Caco-2 (cell line): ENCODE results near the gene ZNF398. TPM values are rescaled to one million over a fixed set of nuclear protein-coding genes. Genes with fewer than 3 reads are reported as not detected.

ENCODE experiments used
- BruUV-seq: library from RNA; stranded (reverse); fragments of 400-500 nt; replicated peaks from 2 replicates; lab custom pipeline; 2021; lab: Mats Ljungman, UMichigan
- CTCF ChIA-PET: fragments of 300-600 bp; sonication (Branson Sonifier 250); formaldehyde crosslinking; loops from one replicate; lab custom pipeline; 2022; ENCODE audit warnings: antibody characterized with exemption; lab: Charles Lee
- POLR2A ChIA-PET: fragments of 300-600 bp; sonication (Branson Sonifier 250); formaldehyde crosslinking; loops from one replicate; lab custom pipeline; 2022; ENCODE audit warnings: antibody characterized with exemption; lab: Charles Lee
- DNase-seq, 2 experiments: peaks; one replicate each; pipeline versions ENCODE4 v3.0.0 to v3.0.0-alpha.2; 2020 to 2022
- H3K27me3 ChIP-seq: replicated peaks from 2 replicates; pipeline ENCODE4 v1.6.0; 2011; ENCODE audit warnings: low read length; ENCODE audit not compliant: control insufficient read depth, insufficient read depth
- H3K36me3 ChIP-seq: 2 replicates; pipeline ENCODE4 v1.5.1; 2011; ENCODE audit warnings: low read length; ENCODE audit not compliant: control insufficient read depth, insufficient read depth
- H3K4me1 ChIP-seq: fragments of 250-450 bp; sonication (Bioruptor Pico); 2 replicates; pipeline ENCODE4 v1.5.1; 2020; ENCODE audit warnings: mild to moderate bottlenecking
- H3K4me3 ChIP-seq: 2 replicates; pipeline ENCODE4 v1.5.1; 2011; ENCODE audit warnings: low read depth, mild to moderate bottlenecking, control low read depth, low read length
- H3K9me3 ChIP-seq: fragments of 250-450 bp; sonication (Bioruptor Pico); 2 replicates; pipeline ENCODE4 v1.5.1; 2020; ENCODE audit warnings: mild to moderate bottlenecking, moderate library complexity
- H3K27ac Mint-ChIP-seq: one replicate; pipeline ENCODE4 v1.8.0; 2022; ENCODE audit warnings: mixed read lengths; ENCODE audit not compliant: unreplicated experiment
- H3K27me3 Mint-ChIP-seq: one replicate; pipeline ENCODE4 v1.8.0; 2022; ENCODE audit warnings: mixed read lengths; ENCODE audit not compliant: insufficient read depth, unreplicated experiment
- H3K36me3 Mint-ChIP-seq: one replicate; pipeline ENCODE4 v1.8.0; 2022; ENCODE audit warnings: mild to moderate bottlenecking, mixed read lengths; ENCODE audit not compliant: insufficient read depth, unreplicated experiment
- H3K4me1 Mint-ChIP-seq: one replicate; pipeline ENCODE4 v1.8.0; 2022; ENCODE audit warnings: low read depth, mixed read lengths; ENCODE audit not compliant: unreplicated experiment
- H3K4me3 Mint-ChIP-seq: one replicate; pipeline ENCODE4 v1.8.0; 2022; ENCODE audit warnings: mild to moderate bottlenecking, moderate library complexity, mixed read lengths; ENCODE audit not compliant: unreplicated experiment
- H3K9me3 Mint-ChIP-seq: one replicate; pipeline ENCODE4 v1.8.0; 2022; ENCODE audit warnings: mixed read lengths; ENCODE audit not compliant: unreplicated experiment
- intact Hi-C: fragments of 100-400 bp; cut with micrococcal nuclease; formaldehyde crosslinking; loops from one replicate; pipeline ENCODE4 v1.10.0; 2022; ENCODE audit not compliant: unreplicated experiment
- total RNA-seq: library from RNA; stranded (reverse); gene quantifications from 2 replicates; pipeline ENCODE4 v1.2.3, GENCODE V29; 2022
- TF ChIP-seq, protein P1 (sequence below), 2 experiments: fragments of 200-600 bp in 1 of 2; IDR thresholded peaks; 1 replicate in 1 of 2; 2 replicates in 1 of 2; pipeline versions ENCODE4 v1.5.1 to v1.8.0; 2011 to 2022; ENCODE audit warnings: antibody characterized with exemption in 1 of 2, control low read depth in 1 of 2, inconsistent platforms in 1 of 2, low read depth in 1 of 2, low read length in 1 of 2, mild to moderate bottlenecking in 1 of 2, moderate library complexity in 1 of 2; ENCODE audit not compliant: insufficient read depth in 1 of 2, severe bottlenecking in 1 of 2, unreplicated experiment in 1 of 2

The ZNF398 gene
- total RNA-seq, 1 experiment from 2014 or later, result 13.4 TPM

DNA sequence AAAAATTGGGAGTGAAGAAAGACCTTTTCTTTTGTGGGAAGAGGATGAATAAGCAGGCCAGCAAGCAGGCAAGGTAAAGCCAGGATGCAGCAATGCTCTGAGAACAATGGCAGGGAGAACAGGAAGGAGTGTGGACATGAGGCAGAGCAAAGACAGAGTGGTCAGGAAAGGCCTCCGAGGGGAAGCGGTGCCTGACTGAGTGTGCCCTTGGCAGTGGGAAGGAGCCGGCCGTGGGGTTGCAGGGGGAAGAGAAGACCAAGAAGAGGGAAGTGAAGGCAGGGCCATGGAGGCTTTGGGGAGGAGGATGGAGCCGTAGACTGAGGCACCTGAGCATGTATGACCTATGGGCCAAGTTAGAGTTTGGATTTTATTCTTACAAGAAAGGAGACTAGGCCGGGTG lies 70.3 kb downstream of the ZNF398 start:
- Mint-ChIP-seq H3K4me1 (no peaks in the 10 kb centered on the region), H3K27ac (no peak overlapping the region), H3K4me3 (no peak overlapping the region), H3K27me3 (no peaks in the 10 kb centered on the region), H3K36me3 (peaks cover 81% of the 10 kb centered on the region), H3K9me3 (no peaks in the 10 kb centered on the region)
- intact Hi-C loops, result no loop called here
- ChIA-PET POLR2A (no interaction called here), CTCF (no interaction called here)
- Histone ChIP-seq H3K27me3 (no peaks in the 10 kb centered on the region), H3K4me3 (no peak overlapping the region), H3K36me3 (peaks cover 2% of the 10 kb centered on the region), H3K4me1 (peaks cover 7% of the 10 kb centered on the region; the same call in 1 of the 2 replicates), H3K9me3 (no peaks in the 10 kb centered on the region)
- no TSS peak for BruUV-seq
- no peak for DNase-seq
- TF ChIP-seq, protein P1, sequence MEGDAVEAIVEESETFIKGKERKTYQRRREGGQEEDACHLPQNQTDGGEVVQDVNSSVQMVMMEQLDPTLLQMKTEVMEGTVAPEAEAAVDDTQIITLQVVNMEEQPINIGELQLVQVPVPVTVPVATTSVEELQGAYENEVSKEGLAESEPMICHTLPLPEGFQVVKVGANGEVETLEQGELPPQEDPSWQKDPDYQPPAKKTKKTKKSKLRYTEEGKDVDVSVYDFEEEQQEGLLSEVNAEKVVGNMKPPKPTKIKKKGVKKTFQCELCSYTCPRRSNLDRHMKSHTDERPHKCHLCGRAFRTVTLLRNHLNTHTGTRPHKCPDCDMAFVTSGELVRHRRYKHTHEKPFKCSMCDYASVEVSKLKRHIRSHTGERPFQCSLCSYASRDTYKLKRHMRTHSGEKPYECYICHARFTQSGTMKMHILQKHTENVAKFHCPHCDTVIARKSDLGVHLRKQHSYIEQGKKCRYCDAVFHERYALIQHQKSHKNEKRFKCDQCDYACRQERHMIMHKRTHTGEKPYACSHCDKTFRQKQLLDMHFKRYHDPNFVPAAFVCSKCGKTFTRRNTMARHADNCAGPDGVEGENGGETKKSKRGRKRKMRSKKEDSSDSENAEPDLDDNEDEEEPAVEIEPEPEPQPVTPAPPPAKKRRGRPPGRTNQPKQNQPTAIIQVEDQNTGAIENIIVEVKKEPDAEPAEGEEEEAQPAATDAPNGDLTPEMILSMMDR (IDR thresholded peaks at IDR 0.05; ENCODE audit: insufficient read depth in 1 of 2, low read depth in 1 of 2, low read length in 1 of 2, severe bottlenecking in 1 of 2, unreplicated experiment in 1 of 2), result no peak

DNA sequence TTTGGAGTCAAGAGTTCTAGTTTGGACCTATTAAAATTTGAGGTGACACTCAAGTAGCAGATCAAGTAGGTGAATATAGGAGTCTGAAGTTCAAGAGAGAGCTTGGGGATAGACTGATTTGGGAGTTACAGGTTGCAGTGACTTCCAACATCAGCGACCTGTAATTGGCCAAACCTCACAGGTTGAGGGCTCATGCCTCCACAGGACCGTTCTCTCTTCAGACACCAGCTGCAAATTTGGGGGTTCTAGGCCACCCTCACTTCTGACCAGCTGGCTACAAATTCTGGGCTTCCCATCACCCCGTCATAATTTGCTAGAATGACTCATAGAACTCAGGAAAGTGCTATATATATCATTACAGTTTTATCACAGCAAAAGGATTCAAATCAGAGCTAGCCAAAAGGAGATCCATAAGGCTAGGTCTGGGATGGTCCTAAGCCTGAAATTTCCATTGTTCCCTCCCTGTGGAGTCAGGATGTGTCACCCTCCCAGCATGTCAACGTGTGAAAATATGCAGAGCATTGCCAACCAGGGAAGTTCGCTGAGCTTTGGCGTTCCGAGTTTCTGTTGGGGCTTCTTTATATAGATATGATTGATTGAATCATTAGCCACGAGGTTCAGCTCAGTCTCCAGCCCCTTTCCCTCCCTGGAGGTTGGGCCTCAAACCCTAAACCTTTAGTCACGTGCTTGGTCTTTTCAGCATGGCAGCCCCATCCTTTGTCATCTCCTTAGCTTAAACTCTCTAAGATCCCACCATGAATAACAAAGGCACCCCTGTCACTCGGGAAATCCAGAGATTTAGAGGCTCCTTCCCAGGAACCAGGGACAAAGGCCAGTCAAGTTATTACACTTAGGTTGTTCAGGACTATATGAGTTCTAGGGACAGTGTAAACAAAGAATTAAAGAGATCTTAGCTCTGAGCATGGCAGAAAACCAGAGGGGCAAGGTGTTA lies 71.5 kb downstream of the ZNF398 start:
- H3K4me3 ChIP-seq, result no peak overlapping the region
- TF ChIP-seq, protein P1 (IDR thresholded peaks at IDR 0.05; ENCODE audit: insufficient read depth in 1 of 2, low read depth in 1 of 2, low read length in 1 of 2, severe bottlenecking in 1 of 2, unreplicated experiment in 1 of 2), result no peak
- CTCF ChIA-PET, result no interaction called here
- peaks cover 7% of the 10 kb centered on the region; the same call in 1 of the 2 replicates for H3K4me1 ChIP-seq
- peaks cover 70% of the 10 kb centered on the region for H3K36me3 Mint-ChIP-seq
- no peak overlapping the region for H3K4me3 Mint-ChIP-seq
- no peaks in the 10 kb centered on the region for H3K9me3 ChIP-seq
- intact Hi-C loops, result no loop called here
- no peaks in the 10 kb centered on the region; the same call in 1 of the 2 replicates for H3K36me3 ChIP-seq
- no peaks in the 10 kb centered on the region for H3K27me3 ChIP-seq
- DNase-seq, result no peak
- no peak overlapping the region for H3K27ac Mint-ChIP-seq
- H3K4me1 Mint-ChIP-seq, result no peaks in the 10 kb centered on the region
- POLR2A ChIA-PET, result no interaction called here
- H3K9me3 Mint-ChIP-seq, result no peaks in the 10 kb centered on the region
- no TSS peak for BruUV-seq
- no peaks in the 10 kb centered on the region for H3K27me3 Mint-ChIP-seq

DNA sequence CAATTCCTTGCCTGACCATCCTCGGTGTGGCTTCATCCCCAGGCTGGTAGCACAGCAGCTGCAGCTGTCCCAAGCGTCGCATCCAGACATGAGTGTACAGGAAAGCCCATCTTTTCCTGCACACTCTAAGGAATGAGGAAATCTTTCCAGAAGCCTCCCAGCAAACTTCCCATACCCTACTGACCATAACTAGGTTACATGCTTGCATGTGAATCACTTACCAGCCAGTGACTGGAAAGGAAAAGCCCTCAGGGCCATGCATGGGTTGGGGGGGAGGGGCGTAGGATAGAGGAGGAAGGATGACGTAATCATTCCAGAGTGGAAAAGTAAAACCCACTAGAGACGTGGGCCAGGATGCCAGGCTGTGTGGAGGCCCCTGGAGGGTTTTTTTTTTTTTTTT lies 73.3 kb downstream of the ZNF398 start:
- Mint-ChIP-seq H3K27ac (no peak overlapping the region), H3K4me3 (no peak overlapping the region), H3K4me1 (no peaks in the 10 kb centered on the region), H3K36me3 (peaks cover 68% of the 10 kb centered on the region), H3K9me3 (no peaks in the 10 kb centered on the region), H3K27me3 (no peaks in the 10 kb centered on the region)
- TF ChIP-seq, protein P1 (IDR thresholded peaks at IDR 0.05; ENCODE audit: insufficient read depth in 1 of 2, low read depth in 1 of 2, low read length in 1 of 2, severe bottlenecking in 1 of 2, unreplicated experiment in 1 of 2), result no peak
- Histone ChIP-seq H3K9me3 (no peaks in the 10 kb centered on the region), H3K36me3 (no peaks in the 10 kb centered on the region; the same call in 1 of the 2 replicates), H3K4me1 (peaks cover 7% of the 10 kb centered on the region; the same call in 1 of the 2 replicates), H3K4me3 (no peak overlapping the region), H3K27me3 (no peaks in the 10 kb centered on the region)
- POLR2A ChIA-PET, result no interaction called here
- CTCF ChIA-PET, result no interaction called here
- intact Hi-C loops, result no loop called here
- DNase-seq, result no peak
- no TSS peak for BruUV-seq
